Astrocyte of the spinal cord (primary cell): ENCODE data around the gene C11orf52.
"Not testable (repeated sequence)": the region's sequence is repeated elsewhere in the genome, so short reads cannot be mapped to it uniquely, and the experiment has no call there.

Experiments
- DNase-seq: peaks from one replicate; pipeline ENCODE4 v3.0.0; 2011; ENCODE audit warnings: low read depth, low spot score
- H3K4me3 ChIP-seq: 2 replicates; pipeline ENCODE4 v1.5.1; 2011; ENCODE audit warnings: low read depth, mild to moderate bottlenecking, low read length, moderate library complexity
- in situ Hi-C: cut with HindIII; loops from 2 replicates; pipeline ENCODE4 v1.10.0; 2017; ENCODE audit warnings: low sequenced_read_pairs
- TF ChIP-seq, protein P1 (sequence below): IDR thresholded peaks from 2 replicates; pipeline ENCODE4 v1.5.1; 2012; ENCODE audit warnings: low read depth, mild to moderate bottlenecking, low read length, inconsistent platforms

Gene C11orf52

DNA sequence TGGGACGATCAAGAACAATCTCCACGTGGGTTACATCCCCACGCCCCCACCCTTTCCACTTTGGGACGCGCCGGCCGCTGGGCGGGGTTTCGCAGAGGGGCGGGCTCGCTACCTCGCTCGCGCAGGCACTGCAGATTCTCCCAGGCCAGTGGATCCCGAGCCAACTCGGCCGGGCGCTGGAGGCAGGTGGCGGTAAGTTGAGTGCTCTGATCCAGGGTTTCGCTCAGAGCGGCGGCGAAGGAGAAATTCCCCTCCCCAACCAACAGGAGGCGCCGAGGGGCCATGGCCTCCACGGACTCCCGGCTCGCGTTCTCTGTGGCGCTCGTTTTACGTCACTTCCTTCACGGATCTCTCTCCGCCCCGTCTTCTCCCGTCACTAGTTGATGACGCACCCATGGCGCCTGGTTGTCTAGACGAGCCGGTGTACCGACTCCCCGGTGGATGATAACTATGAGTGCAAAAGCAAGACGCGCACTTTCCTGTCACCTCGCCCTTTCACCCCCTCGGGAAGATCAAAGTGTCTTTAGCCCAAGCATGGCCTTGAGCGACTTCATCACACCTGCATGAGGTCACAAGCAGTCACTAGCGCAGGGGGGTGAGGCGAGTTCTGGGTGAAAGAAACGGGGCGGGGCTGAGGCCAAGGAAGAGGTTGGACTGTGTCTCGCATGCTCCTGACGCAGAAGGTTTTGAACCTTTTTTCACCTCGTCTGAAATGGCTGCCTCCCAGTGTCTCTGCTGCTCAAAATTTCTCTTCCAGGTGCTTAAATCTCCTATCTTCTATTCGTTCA, 39.7 kb upstream of the C11orf52 start, which contains the start of the genes CFAP68 and FDXACB1:
Gene CFAP68 (plus strand): TSS at position 693 of the 788 bp plus-strand sequence. CDS start 20 bp downstream, at position 713.
Gene FDXACB1 (minus strand): TSS at position 317 of the 788 bp plus-strand sequence. CDS start 33 bp downstream, at position 284.
- DNase-seq: peak; percentile 98
- in situ Hi-C loops: no loop called here
- TF ChIP-seq, protein P1, sequence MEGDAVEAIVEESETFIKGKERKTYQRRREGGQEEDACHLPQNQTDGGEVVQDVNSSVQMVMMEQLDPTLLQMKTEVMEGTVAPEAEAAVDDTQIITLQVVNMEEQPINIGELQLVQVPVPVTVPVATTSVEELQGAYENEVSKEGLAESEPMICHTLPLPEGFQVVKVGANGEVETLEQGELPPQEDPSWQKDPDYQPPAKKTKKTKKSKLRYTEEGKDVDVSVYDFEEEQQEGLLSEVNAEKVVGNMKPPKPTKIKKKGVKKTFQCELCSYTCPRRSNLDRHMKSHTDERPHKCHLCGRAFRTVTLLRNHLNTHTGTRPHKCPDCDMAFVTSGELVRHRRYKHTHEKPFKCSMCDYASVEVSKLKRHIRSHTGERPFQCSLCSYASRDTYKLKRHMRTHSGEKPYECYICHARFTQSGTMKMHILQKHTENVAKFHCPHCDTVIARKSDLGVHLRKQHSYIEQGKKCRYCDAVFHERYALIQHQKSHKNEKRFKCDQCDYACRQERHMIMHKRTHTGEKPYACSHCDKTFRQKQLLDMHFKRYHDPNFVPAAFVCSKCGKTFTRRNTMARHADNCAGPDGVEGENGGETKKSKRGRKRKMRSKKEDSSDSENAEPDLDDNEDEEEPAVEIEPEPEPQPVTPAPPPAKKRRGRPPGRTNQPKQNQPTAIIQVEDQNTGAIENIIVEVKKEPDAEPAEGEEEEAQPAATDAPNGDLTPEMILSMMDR: peak; percentile 94
- H3K4me3 ChIP-seq: peak within 1 kb of the TSS; percentile 69

DNA sequence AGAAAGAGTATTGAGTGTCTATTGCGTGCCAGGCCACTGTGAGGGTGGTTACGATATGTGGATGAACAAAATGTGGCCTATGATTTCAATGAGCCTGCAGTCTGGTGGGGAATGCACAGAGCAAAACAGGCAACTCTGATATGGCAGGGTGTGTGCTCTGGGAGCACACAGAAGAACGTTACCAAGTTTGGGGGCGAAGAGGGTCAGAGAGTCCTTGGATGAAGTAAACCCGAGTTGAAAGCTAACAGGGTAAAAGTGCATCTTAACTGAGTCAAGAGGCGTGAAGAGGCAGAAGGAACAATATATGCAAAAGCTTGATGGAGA, 39.1 kb upstream of the C11orf52 start:
- peak overlapping the region; percentile 69 for H3K4me3 ChIP-seq
- no peak for DNase-seq
- TF ChIP-seq, protein P1: no peak

DNA sequence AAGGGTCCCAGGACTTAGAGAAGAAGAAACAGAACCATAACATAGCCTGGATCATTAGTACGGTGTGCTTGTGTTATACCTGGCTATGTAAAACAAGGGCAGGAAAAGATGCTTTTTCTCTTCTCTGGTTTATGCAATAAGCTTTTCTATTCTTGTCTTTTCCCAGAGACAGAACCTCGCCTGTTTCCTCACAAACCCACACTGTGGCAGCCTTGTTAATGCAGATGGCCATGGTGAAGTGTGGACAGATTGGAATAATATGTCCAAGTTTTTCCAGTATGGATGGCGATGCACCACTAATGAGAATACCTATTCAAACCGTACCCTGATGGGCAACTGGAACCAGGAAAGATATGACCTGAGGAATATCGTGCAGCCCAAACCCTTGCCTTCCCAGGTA, 36.5 kb upstream of the C11orf52 start:
- H3K4me3 ChIP-seq: no peak overlapping the region
- no peak for DNase-seq
- in situ Hi-C loops: no loop called here
- TF ChIP-seq, protein P1: no peak

More for the DNA sequence above, 39.1 kb upstream of the C11orf52 start:
- in situ Hi-C loops: no loop called here

DNA sequence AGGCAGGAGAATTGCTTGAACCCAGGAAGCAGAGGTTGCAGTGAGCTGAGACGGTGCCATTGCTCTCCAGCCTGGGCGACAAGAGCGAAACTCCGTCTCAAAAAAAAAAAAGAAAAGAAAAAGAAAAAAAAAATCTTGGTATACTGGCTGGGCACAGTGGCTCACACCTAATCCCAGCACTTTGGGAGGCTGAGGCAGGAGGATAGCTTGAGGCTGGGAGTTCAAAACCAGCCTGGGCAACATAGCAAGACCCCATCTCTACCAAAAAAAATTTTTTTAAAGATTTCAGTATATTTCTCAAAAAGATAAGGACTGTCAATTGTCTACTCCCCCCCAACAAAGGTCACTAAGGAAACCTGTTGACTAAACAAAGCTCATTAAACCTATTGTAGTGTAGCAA, 33.7 kb upstream of the C11orf52 start:
- in situ Hi-C loops, DNase-seq, H3K4me3 ChIP-seq: not testable (repeated sequence)

DNA sequence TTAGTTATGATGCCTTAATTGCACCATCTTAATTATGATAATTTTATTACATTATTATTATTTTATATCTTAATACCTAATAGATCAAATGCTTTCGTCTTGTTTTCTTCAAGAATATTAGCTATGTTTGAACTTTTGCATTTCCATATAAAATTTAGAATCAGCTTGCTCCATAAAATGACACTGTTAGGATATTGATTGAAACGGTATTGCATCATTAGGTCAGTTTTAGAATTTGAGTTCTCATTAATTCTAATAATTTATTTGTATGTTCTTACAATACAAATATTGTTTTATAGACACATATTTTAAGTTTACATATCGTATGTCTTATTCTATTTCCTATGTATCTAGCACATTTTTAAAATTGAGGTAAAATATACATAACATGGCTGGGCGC, 32.7 kb upstream of the C11orf52 start:
- no peak overlapping the region for H3K4me3 ChIP-seq
- TF ChIP-seq, protein P1: no peak
- in situ Hi-C loops: no loop called here
- no peak for DNase-seq

DNA sequence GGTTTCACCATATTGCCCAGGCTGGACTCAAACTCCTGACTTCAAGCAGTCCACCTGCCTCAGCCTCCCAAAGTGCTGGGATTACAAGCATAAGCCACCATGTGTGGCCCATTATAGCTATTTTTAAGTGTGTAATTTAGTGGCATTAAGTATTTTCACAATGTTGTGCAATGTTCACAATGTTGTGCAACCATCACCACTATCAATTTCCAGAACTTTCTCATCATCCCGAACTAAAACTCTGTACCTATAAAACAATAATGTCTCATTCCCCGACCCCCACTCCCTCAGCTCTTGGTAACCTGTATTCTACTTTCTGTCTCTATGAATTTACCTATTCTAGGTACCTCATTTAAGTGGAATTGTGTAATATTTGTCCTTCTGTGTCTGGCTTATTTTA, 31.9 kb upstream of the C11orf52 start:
- in situ Hi-C loops: no loop called here
- TF ChIP-seq, protein P1: no peak
- no peak for DNase-seq
- no peak overlapping the region for H3K4me3 ChIP-seq

DNA sequence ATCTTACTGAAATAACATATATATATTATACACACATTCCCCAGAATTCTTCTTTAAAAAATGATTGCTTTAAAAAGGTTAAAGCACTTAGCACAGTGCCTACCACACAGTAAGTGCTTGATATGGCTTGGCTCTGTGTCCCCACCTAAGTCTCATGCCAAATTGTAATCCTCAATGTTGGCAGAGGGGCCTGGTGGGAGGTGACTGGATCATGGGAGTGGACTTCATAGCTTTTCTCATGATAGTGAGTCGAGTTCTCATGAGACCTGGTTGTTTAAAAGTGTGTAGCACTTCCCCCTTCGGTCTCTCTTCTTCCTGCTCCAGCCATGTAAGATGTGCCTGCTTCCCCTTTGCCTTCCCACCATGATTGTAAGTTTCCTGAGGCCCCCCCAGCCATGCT, 13.3 kb upstream of the C11orf52 start:
- TF ChIP-seq, protein P1: no peak
- in situ Hi-C loops: no loop called here
- DNase-seq: no peak
- H3K4me3 ChIP-seq: no peak overlapping the region
